Erythroblast (primary cell): Measurements from ENCODE around the gene C20orf204.

Experiments
- GATA1 ChIP-seq: IDR thresholded peaks from 2 replicates; pipeline ENCODE4 v1.6.1; 2011; ENCODE audit warnings: low read depth, mild to moderate bottlenecking, control low read depth, low read length, moderate library complexity
- POLR2A ChIP-seq: IDR thresholded peaks from 2 replicates; pipeline ENCODE4 v1.6.1; 2011; ENCODE audit warnings: mild to moderate bottlenecking, low read length

- no peak for TF ChIP-seq POLR2A
- TF ChIP-seq GATA1: no peak
Measured at GRCh38 chr20:64068386-64069208, 32.6 kb downstream of the C20orf204 start.
